ENCODE data around the gene ODF2.

- TF ChIP-seq CTCF (conservative IDR thresholded peaks at IDR 0.05; ENCODE audit: low read depth, low read length) = no peak
- no peak for TF ChIP-seq EZH2phosphoT487 (IDR thresholded peaks at IDR 0.05; ENCODE audit: borderline replicate concordance, low read length)
Observed at GRCh38 chr9:128482186-128482585, 26.4 kb downstream of the ODF2 start.

Data from PC-3 (cell line).